Measurements from ENCODE around the gene KDM4B. TPM values are rescaled to one million over a fixed set of nuclear protein-coding genes. Genes with fewer than 3 reads are reported as not detected.
A peak's percentile ranks its signal among the peaks of the same experiment; 100 is the strongest.

KDM4B gene
- total RNA-seq, 2 donors from 2014 or later, result 27.8 to 38.5 TPM

- H3K9me3 ChIP-seq (ENCODE audit: control insufficient read depth, low read length), result no peaks in the 10 kb centered on the region
- no peaks in the 10 kb centered on the region for H3K9me3 Mint-ChIP-seq
- H3K4me1 ChIP-seq (ENCODE audit: control insufficient read depth, insufficient read depth, low read length), result peaks cover 10% of the 10 kb centered on the region
- 74 to 94% methylated on average over 2 to 11 of the region's 11 CpGs for WGBS, 2 experiments (ENCODE audit: insufficient coverage in 1 of 2, insufficient read length in 1 of 2)
- no peak overlapping the region for H3K27ac Mint-ChIP-seq
- H3K9ac ChIP-seq (ENCODE audit: extremely low read depth, low read length, poor library complexity, severe bottlenecking), result no peak overlapping the region
- no peaks in the 10 kb centered on the region for H3K36me3 ChIP-seq (ENCODE audit: control insufficient read depth, insufficient read depth, low read length)
- DNase-seq, result no peak
- H3K4me3 Mint-ChIP-seq, result no peak overlapping the region
- no peak overlapping the region for H3K4me3 ChIP-seq (ENCODE audit: low read length)
- no peak overlapping the region for H3K27ac ChIP-seq (ENCODE audit: low read depth, low read length)
- H3K36me3 Mint-ChIP-seq (ENCODE audit: low read depth), result peaks cover 4% of the 10 kb centered on the region
- H3K27me3 ChIP-seq (ENCODE audit: control insufficient read depth, insufficient read depth, low read length, poor library complexity, severe bottlenecking), result no peaks in the 10 kb centered on the region
- no peaks in the 10 kb centered on the region for H3K27me3 Mint-ChIP-seq (ENCODE audit: insufficient read depth)
- TF ChIP-seq CTCF (conservative IDR thresholded peaks at IDR 0.05), result no peak
- H3K4me1 Mint-ChIP-seq, result peaks cover 26% of the 10 kb centered on the region
Observed at GRCh38 chr19:4987256-4987655, 18.3 kb downstream of the KDM4B start.

GRCh38 chr19:4987692-4988370 is 18.9 kb downstream of the KDM4B start:
- H3K36me3 Mint-ChIP-seq (ENCODE audit: low read depth), result peaks cover 4% of the 10 kb centered on the region
- Histone ChIP-seq H3K27me3 (ENCODE audit: control insufficient read depth, insufficient read depth, low read length, poor library complexity, severe bottlenecking) (no peaks in the 10 kb centered on the region), H3K9ac (ENCODE audit: extremely low read depth, low read length, poor library complexity, severe bottlenecking) (no peak overlapping the region), H3K27ac (ENCODE audit: low read depth, low read length) (peak overlapping the region; percentile 37), H3K4me3 (ENCODE audit: low read length) (no peak overlapping the region), H3K36me3 (ENCODE audit: control insufficient read depth, insufficient read depth, low read length) (no peaks in the 10 kb centered on the region), H3K4me1 (ENCODE audit: control insufficient read depth, insufficient read depth, low read length) (peaks cover 10% of the 10 kb centered on the region), H3K9me3 (ENCODE audit: control insufficient read depth, low read length) (no peaks in the 10 kb centered on the region)
- H3K4me3 Mint-ChIP-seq, result no peak overlapping the region
- no peak for DNase-seq
- no peak for TF ChIP-seq CTCF (conservative IDR thresholded peaks at IDR 0.05)
- no peaks in the 10 kb centered on the region for H3K9me3 Mint-ChIP-seq
- peaks cover 26% of the 10 kb centered on the region for H3K4me1 Mint-ChIP-seq
- WGBS, 2 experiments (ENCODE audit: insufficient coverage in 1 of 2, insufficient read length in 1 of 2), result 89 to 90% methylated on average over 17 to 24 of the region's 24 CpGs
- no peaks in the 10 kb centered on the region for H3K27me3 Mint-ChIP-seq (ENCODE audit: insufficient read depth)
- H3K27ac Mint-ChIP-seq, result peak overlapping the region; percentile 27

GRCh38 chr19:4988770-4989251 is 19.9 kb downstream of the KDM4B start:
- Mint-ChIP-seq H3K4me1 (peaks cover 26% of the 10 kb centered on the region), H3K4me3 (no peak overlapping the region), H3K27ac (peak overlapping the region; percentile 55), H3K36me3 (ENCODE audit: low read depth) (peaks cover 4% of the 10 kb centered on the region), H3K9me3 (no peaks in the 10 kb centered on the region), H3K27me3 (ENCODE audit: insufficient read depth) (no peaks in the 10 kb centered on the region)
- H3K9ac ChIP-seq (ENCODE audit: extremely low read depth, low read length, poor library complexity, severe bottlenecking), result no peak overlapping the region
- DNase-seq, result peak; percentile 78
- H3K4me1 ChIP-seq (ENCODE audit: control insufficient read depth, insufficient read depth, low read length), result peaks cover 10% of the 10 kb centered on the region
- no peaks in the 10 kb centered on the region for H3K9me3 ChIP-seq (ENCODE audit: control insufficient read depth, low read length)
- no peaks in the 10 kb centered on the region for H3K27me3 ChIP-seq (ENCODE audit: control insufficient read depth, insufficient read depth, low read length, poor library complexity, severe bottlenecking)
- TF ChIP-seq CTCF (conservative IDR thresholded peaks at IDR 0.05), result no peak
- H3K27ac ChIP-seq (ENCODE audit: low read depth, low read length), result peak overlapping the region; percentile 42
- 75 to 84% methylated on average over 11 to 13 of the region's 13 CpGs for WGBS, 2 experiments (ENCODE audit: insufficient coverage in 1 of 2, insufficient read length in 1 of 2)
- no peak overlapping the region for H3K4me3 ChIP-seq (ENCODE audit: low read length)
- H3K36me3 ChIP-seq (ENCODE audit: control insufficient read depth, insufficient read depth, low read length), result no peaks in the 10 kb centered on the region
